ENCODE results near the gene TRMT10C. TPM values are rescaled to one million over a fixed set of nuclear protein-coding genes. Genes with fewer than 3 reads are reported as not detected.

Gene TRMT10C
- total RNA-seq, 1 donor from 2014 or later: 25.0 TPM

- DNase-seq (ENCODE audit: low read depth) (no peak), FAIRE-seq (no peak)
- Histone ChIP-seq H3K4me3 (ENCODE audit: low read depth, low read length) (no peak overlapping the region), H3K27me3 (ENCODE audit: control insufficient read depth, insufficient read depth, low read length) (no peaks in the 10 kb centered on the region), H3K36me3 (ENCODE audit: control insufficient read depth, insufficient read depth, low read length) (no peaks in the 10 kb centered on the region)
- TF ChIP-seq CTCF (IDR thresholded peaks at IDR 0.05; ENCODE audit: insufficient read depth, low read length, severe bottlenecking): no peak
Observed at GRCh38 chr3:101556064-101556463, 5.6 kb upstream of the TRMT10C start.

GRCh38 chr3:101567528-101568317 lies 6.1 kb downstream of the TRMT10C start:
- Histone ChIP-seq H3K27me3 (ENCODE audit: control insufficient read depth, insufficient read depth, low read length) (no peaks in the 10 kb centered on the region), H3K36me3 (ENCODE audit: control insufficient read depth, insufficient read depth, low read length) (peaks cover 1% of the 10 kb centered on the region), H3K4me3 (ENCODE audit: low read depth, low read length) (no peak overlapping the region)
- DNase-seq (ENCODE audit: low read depth): no peak
- TF ChIP-seq CTCF (IDR thresholded peaks at IDR 0.05; ENCODE audit: insufficient read depth, low read length, severe bottlenecking): no peak
- FAIRE-seq: no peak

- FAIRE-seq (no peak), DNase-seq (ENCODE audit: low read depth) (no peak)
- H3K36me3 ChIP-seq (ENCODE audit: control insufficient read depth, insufficient read depth, low read length): no peaks in the 10 kb centered on the region
- no peaks in the 10 kb centered on the region for H3K27me3 ChIP-seq (ENCODE audit: control insufficient read depth, insufficient read depth, low read length)
- no peak for TF ChIP-seq CTCF (IDR thresholded peaks at IDR 0.05; ENCODE audit: insufficient read depth, low read length, severe bottlenecking)
- H3K4me3 ChIP-seq (ENCODE audit: low read depth, low read length): no peak overlapping the region
Observed at GRCh38 chr3:101571028-101571895, 9.6 kb downstream of the TRMT10C start.

GRCh38 chr3:101573449-101574387 lies 12.1 kb downstream of the TRMT10C start, which contains the start of gene PCNP:
PCNP (plus strand) TSS chr3:101574180; CDS start chr3:101574216, 36 bp downstream.
- H3K36me3 ChIP-seq (ENCODE audit: control insufficient read depth, insufficient read depth, low read length): peaks cover 1% of the 10 kb centered on the region
- DNase-seq (ENCODE audit: low read depth) (peak; percentile 96), FAIRE-seq (peak; percentile 60)
- no peaks in the 10 kb centered on the region for H3K27me3 ChIP-seq (ENCODE audit: control insufficient read depth, insufficient read depth, low read length)
- H3K4me3 ChIP-seq (ENCODE audit: low read depth, low read length): peak within 1 kb of the TSS; percentile 69
- TF ChIP-seq CTCF (IDR thresholded peaks at IDR 0.05; ENCODE audit: insufficient read depth, low read length, severe bottlenecking): peak; percentile 77

- Histone ChIP-seq H3K36me3 (ENCODE audit: control insufficient read depth, insufficient read depth, low read length) (peaks cover 1% of the 10 kb centered on the region), H3K27me3 (ENCODE audit: control insufficient read depth, insufficient read depth, low read length) (no peaks in the 10 kb centered on the region), H3K4me3 (ENCODE audit: low read depth, low read length) (peak overlapping the region; percentile 69)
- no peak for TF ChIP-seq CTCF (IDR thresholded peaks at IDR 0.05; ENCODE audit: insufficient read depth, low read length, severe bottlenecking)
- no peak for FAIRE-seq
- DNase-seq (ENCODE audit: low read depth): peak; percentile 54
Observed at GRCh38 chr3:101574388-101575112, 12.9 kb downstream of the TRMT10C start.
